Globus pallidus (tissue), 1 donor: ENCODE data around the gene MAP4K4.

ENCODE experiments used
- DNase-seq: peaks from one replicate; pipeline ENCODE4 v3.0.0-alpha.2; 2015; ENCODE audit warnings: low spot score

The MAP4K4 gene

GRCh38 chr2:101812226-101812625 lies 114.7 kb downstream of the MAP4K4 start:
- DNase-seq: no peak

GRCh38 chr2:101814752-101815151 lies 117.2 kb downstream of the MAP4K4 start:
- DNase-seq: no peak

GRCh38 chr2:101815154-101815553 lies 117.6 kb downstream of the MAP4K4 start:
- DNase-seq: no peak

- no peak for DNase-seq
These were observed 118.4 kb downstream of the MAP4K4 start for GRCh38 chr2:101815739-101816391.

- DNase-seq: no peak
These were observed 119.1 kb downstream of the MAP4K4 start for GRCh38 chr2:101816598-101816997.

GRCh38 chr2:101817481-101817880 lies 120.0 kb downstream of the MAP4K4 start:
- no peak for DNase-seq

GRCh38 chr2:101818531-101819451 lies 121.3 kb downstream of the MAP4K4 start:
- DNase-seq: peak; percentile 97

GRCh38 chr2:101820519-101820918 lies 123.0 kb downstream of the MAP4K4 start:
- DNase-seq: no peak

GRCh38 chr2:101821059-101821805 lies 123.7 kb downstream of the MAP4K4 start:
- no peak for DNase-seq

- no peak for DNase-seq
These were observed 124.4 kb downstream of the MAP4K4 start for GRCh38 chr2:101821828-101822458.

- peak; percentile 84 for DNase-seq
These were observed 125.9 kb downstream of the MAP4K4 start for GRCh38 chr2:101823347-101823791.

- DNase-seq: no peak
These were observed 126.4 kb downstream of the MAP4K4 start for GRCh38 chr2:101823859-101824258.

- no peak for DNase-seq
These were observed 129.2 kb downstream of the MAP4K4 start for GRCh38 chr2:101826716-101827115.

- DNase-seq: no peak
These were observed 129.7 kb downstream of the MAP4K4 start for GRCh38 chr2:101827246-101827645.

GRCh38 chr2:101828257-101828656 lies 130.8 kb downstream of the MAP4K4 start:
- no peak for DNase-seq

- no peak for DNase-seq
These were observed 131.3 kb downstream of the MAP4K4 start for GRCh38 chr2:101828673-101829334.

GRCh38 chr2:101829429-101829828 lies 131.9 kb downstream of the MAP4K4 start:
- DNase-seq: no peak

GRCh38 chr2:101830146-101830545 lies 132.6 kb downstream of the MAP4K4 start:
- no peak for DNase-seq

- no peak for DNase-seq
These were observed 133.0 kb downstream of the MAP4K4 start for GRCh38 chr2:101830555-101830954.

GRCh38 chr2:101831351-101831865 lies 133.9 kb downstream of the MAP4K4 start:
- DNase-seq: peak; percentile 88

- no peak for DNase-seq
These were observed 134.6 kb downstream of the MAP4K4 start for GRCh38 chr2:101832114-101832513.
